K562 treated with DMSO at 1 percent for 24 hours (cell line): Measurements from ENCODE around the gene CAD. TPM values are rescaled to one million over a fixed set of nuclear protein-coding genes. Genes with fewer than 3 reads are reported as not detected.

Experiments
- total RNA-seq: library from RNA; unstranded; fragments of 300-600 nt; gene quantifications from 2 replicates; pipeline ENCODE4 v1.2.3, GENCODE V29; 2022; ENCODE audit warnings: low read depth; ENCODE audit not compliant: insufficient read depth

CAD gene
- 45.7 and 49.5 TPM in 2 replicates for total RNA-seq

DNA sequence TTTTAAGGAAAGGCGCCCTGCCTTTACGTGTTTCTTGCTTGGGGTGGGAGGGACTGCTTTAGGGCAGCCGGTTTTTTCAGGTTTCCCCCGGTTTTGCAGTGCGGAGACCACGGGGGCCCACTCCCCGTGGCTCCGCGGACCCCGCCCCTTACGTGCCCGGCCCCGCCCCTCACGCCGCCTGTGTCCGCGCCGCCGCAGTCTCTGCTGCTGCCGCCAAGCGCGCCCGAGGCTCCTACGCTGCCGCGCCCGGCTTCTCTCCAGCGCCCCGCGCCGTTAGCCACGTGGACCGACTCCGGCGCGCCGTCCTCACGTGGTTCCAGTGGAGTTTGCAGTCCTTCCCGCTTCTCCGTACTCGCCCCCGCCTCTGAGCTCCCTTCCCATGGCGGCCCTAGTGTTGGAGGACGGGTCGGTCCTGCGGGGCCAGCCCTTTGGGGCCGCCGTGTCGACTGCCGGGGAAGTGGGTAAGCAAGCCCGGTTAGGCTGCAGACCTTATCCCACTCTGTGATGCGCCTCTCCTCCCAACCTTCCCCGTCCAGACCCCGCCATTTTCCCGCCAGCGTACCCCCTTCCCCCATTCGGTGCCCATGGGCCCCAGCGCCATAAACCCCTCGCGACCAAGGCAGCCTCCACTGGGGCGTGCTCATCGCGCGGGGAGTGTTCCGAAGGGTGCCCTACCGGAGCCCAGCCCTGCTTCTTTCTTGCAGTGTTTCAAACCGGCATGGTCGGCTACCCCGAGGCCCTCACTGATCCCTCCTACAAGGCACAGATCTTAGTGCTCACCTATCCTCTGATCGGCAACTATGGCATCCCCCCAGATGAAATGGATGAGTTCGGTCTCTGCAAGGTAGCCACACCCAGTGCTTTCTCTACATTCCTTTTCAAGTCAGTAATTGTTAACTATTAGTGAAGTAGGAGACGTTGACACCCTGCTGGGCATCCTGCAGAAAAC is at the start of gene CAD:
Gene CAD, plus strand, starts transcription at position 197 of the 949 bp plus-strand sequence. Its CDS starts 183 bp downstream, at position 380.

DNA sequence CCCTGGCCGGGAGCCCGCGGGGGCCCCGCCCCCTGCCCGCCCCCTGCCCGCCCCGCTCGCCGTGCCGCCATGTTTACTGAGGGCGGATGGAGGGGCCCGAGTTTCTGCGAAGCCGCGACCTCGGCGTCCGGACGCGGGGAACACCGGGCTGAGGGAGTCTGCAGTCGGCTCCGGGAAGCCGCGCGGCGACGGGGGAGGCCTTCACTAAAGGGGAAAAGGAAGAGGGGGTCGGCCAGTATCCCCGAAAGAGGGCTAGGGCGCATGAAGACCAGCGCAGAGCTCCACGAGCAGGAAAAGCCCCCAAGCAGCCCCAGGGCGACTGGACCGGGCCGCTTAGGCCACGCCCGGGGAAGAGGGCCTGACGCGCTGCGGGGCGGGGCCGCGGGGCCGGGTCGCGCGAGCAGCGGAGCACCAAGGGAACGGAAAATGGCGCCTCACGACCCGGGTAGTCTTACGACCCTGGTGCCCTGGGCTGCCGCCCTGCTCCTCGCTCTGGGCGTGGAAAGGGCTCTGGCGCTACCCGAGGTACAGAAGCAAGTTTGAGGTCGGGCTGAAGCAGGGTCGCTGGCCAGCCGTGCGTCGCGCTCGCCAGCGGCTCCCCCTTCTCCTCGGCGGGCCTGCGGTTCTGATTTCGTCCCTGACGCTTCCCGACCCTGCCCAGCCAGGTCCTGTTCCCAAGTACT is 5.1 kb upstream of the CAD start, which contains the start of the genes ATRAID and SLC5A6:
Gene ATRAID, plus strand, starts transcription at position 99 of the 683 bp plus-strand sequence. Its CDS starts 328 bp downstream, at position 427.
Gene SLC5A6, minus strand, starts transcription at position 326 of the 683 bp plus-strand sequence. CDS start 4,618 bp downstream, outside the sequence.

DNA sequence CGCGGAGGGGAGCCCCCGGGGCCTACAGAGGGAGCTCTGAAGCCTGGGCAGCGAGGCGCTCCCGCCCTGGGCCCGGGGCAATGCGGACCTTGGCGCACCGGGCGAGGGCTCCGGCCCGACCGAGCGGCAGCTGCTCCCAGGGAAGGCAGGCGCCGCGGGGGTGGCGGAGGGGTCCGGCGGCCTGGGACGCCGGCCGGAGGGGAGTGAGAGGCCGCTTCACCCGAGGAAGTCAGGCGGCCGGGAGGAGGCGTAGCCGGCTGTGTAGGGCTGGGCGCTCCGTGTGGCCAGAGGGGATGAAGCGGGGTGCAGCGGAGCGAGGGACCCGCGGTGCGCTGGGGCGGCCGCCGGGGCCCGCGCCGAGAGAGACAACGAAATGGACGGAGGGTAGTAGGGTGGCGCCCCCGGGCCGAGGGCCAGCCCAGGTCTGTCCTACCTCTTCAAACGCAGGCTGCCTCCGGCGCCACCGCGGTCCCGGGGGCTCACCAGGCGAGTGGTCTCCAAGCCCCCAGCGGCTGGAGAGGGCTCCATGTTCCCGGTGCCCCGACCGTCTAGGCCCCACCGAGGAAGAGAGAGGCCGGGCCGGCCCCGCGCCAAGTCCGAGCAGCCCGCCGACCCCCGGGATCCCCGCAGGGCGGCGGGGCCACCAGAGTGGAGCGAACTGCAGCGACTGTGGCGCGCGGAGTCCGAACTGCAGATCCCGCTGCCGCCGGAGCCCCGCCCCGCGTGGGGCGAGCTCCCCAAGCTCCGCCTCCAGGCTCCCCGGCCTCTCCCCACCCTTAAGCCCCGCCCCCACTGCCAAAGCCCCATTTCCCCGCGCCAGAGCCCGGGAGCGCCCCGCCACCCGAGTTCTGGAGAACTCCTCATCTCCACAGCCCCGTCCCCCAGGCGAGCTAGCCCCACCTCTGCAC is 45.5 kb downstream of the CAD start, which contains the start of gene SLC30A3:
Gene SLC30A3, minus strand, starts transcription at position 669 of the 908 bp plus-strand sequence. Its CDS starts 141 bp downstream, at position 528.

DNA sequence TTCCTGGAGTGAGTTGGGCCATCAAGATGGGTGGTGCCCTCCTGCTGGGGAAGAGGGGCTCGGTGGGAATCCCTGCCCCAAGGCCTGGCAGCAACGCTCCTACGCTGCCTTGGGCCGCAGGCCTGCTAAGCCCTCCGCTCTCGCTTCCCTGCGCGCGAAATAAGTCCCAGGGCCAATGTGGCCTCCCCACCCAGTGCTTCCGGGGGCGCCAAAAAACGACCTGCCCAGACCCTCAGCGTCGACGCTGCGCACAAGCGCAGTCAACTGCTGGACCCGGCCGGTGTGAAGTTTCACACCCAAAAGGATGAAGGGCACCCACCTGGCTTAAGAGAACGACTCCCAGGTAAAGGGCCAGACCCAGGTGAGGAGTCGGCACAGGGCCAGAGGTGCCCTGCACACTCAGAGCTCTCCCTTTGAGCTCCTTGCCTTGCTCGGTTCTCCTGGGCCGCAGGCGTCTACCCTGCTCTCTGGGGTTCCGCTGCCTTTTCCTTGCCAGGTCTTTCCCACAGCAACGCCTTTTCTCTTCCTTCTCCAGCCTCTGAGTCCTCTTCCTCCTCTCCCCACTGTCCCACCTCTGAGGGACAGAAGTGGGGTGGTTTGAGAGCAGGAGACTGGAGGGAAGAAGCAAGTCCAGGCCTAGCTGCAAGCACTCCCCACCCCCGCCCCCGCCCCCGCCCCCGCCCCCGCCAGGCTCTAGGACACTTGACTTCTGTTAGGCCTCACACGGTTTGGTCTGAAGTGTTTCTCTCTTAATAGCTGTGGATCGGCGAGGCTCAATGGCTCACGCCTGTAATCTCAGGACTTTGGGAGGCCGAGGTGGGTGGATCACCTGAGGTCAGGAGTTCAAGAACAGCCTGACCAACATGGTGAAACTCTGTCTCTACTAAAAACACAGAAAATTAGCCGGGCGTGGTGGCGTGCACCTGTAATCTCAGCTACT is 58.3 kb downstream of the CAD start, which contains the start of gene DNAJC5G:
Gene DNAJC5G, plus strand, starts transcription at position 223 of the 940 bp plus-strand sequence. CDS start 1,296 bp downstream, outside the sequence.

DNA sequence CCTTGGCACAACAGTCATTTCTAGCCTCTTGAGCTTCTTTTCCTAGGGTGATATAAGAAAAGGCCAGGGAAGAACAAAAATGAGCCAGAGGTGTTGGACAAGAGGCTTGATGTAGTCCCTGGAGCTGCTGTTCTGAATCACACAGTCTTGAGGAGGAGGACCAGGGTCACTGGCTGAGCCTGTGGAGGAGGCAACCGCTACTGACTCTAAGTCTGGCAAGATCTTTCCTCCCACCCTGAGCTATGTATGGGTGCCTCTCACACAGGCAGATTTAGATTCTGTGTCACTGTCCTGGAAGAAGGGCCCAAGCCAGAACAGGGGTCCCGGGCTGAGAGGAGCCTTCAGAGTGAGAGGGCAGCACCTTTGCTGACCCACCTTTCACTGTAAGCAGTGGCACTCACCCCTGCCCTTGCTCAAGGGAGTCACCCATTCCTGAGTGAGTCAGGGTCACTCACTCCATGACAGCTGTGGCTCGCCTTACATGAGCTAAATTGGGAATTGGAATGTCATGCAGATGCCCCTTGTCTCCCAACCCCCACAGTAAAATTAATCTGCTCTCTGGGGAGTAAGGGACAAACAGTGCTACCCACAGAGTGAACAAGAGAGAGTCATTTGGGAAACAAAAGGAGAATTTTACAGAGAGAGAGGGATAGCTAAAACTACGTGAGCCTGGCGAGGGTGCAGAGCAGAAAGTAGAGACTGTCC is 64.8 kb downstream of the CAD start, which contains the start of gene TRIM54:
Gene TRIM54, plus strand, starts transcription at position 575 of the 705 bp plus-strand sequence. CDS start 303 bp downstream, outside the sequence.

Other genes starting within 250 kb of the CAD start
- 56.8 and 61.9 TPM in 2 replicates for gene MAPRE3, start 246.7 kb upstream of the CAD start, total RNA-seq
- gene TMEM214, start 184.4 kb upstream of the CAD start, total RNA-seq, result 113 and 117 TPM in 2 replicates
- 39.3 and 43.3 TPM in 2 replicates for gene AGBL5, start 165.7 kb upstream of the CAD start, total RNA-seq
- 226 and 237 TPM in 2 replicates for gene OST4, start 145.7 kb upstream of the CAD start, total RNA-seq
- gene EMILIN1, start 138.8 kb upstream of the CAD start, total RNA-seq, result 4.9 and 5.4 TPM in 2 replicates
- gene KHK, start 130.6 kb upstream of the CAD start, total RNA-seq, result 18.6 and 18.8 TPM in 2 replicates
- gene CGREF1, start 98.2 kb upstream of the CAD start, total RNA-seq, result 0.29 and 0.39 TPM in 2 replicates
- gene ABHD1, start 93.6 kb upstream of the CAD start, total RNA-seq, result 0.23 and 0.66 TPM in 2 replicates
- gene PREB, start 82.7 kb upstream of the CAD start, total RNA-seq, result 102 and 109 TPM in 2 replicates
- gene PRR30, start 78.0 kb upstream of the CAD start, total RNA-seq, result not detected in 2 replicates
- gene TCF23, start 68.4 kb upstream of the CAD start, total RNA-seq, result not detected in 2 replicates
- 99.2 and 103 TPM in 2 replicates for gene ATRAID, start 5.3 kb upstream of the CAD start, total RNA-seq
- gene SLC5A6, start 5.1 kb upstream of the CAD start, total RNA-seq, result 34.1 and 34.6 TPM in 2 replicates
- 2.3 and 2.8 TPM in 2 replicates for gene SLC30A3, start 45.7 kb downstream of the CAD start, total RNA-seq
- 0.30 TPM in 1 of 2 replicates, not detected in the other for gene DNAJC5G, start 58.1 kb downstream of the CAD start, total RNA-seq
- gene TRIM54, start 65.1 kb downstream of the CAD start, total RNA-seq, result not detected in 2 replicates
- 5.5 and 11.2 TPM in 2 replicates for gene UCN, start 91.1 kb downstream of the CAD start, total RNA-seq
- gene MPV17, start 105.7 kb downstream of the CAD start, total RNA-seq, result 64.7 and 77.2 TPM in 2 replicates
- gene GTF3C2, start 139.4 kb downstream of the CAD start, total RNA-seq, result 48.9 and 53.5 TPM in 2 replicates
- gene EIF2B4, start 153.0 kb downstream of the CAD start, total RNA-seq, result 60.9 and 61.9 TPM in 2 replicates
- 89.8 and 91.5 TPM in 2 replicates for gene SNX17, start 153.2 kb downstream of the CAD start, total RNA-seq
- 16.2 and 19.4 TPM in 2 replicates for gene ZNF513, start 163.4 kb downstream of the CAD start, total RNA-seq
- gene PPM1G, start 192.2 kb downstream of the CAD start, total RNA-seq, result 120 and 121 TPM in 2 replicates
- gene NRBP1, start 211.3 kb downstream of the CAD start, total RNA-seq, result 68.5 and 71.1 TPM in 2 replicates
- gene KRTCAP3, start 225.0 kb downstream of the CAD start, total RNA-seq, result 2.4 and 3.1 TPM in 2 replicates